SKM-1 treated with dmso at 0.1 percent for 144 hours (cell line): ENCODE results near the gene SCAF4.
"Not testable (repeated sequence)": the region's sequence is repeated elsewhere in the genome, so short reads cannot be mapped to it uniquely, and the experiment has no call there.

Experiments
- DNase-seq: peaks from one replicate; lab custom pipeline; 2025; ENCODE audit not compliant: unreplicated experiment; lab: John Stamatoyannopoulos, UW

SCAF4 gene

DNA sequence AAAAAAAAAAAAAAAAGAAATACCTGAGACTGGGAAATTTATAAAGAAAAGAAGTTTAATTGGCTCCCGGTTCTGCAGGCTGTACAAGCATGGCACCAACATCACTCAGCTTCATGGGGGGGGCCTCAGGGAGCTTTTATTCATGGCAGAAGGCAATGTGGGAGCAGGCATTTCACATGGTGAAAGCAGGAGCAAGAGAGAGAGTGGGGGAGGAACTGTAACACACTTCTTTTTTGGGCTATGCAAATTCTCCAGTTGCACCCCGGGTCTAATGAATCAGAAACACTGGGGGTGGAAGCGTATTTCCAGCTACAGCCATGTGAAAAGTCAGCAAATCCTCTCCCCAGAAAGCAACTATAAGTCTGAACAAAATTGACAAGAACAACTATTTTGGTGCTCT is 84.3 kb downstream of the SCAF4 start:
- DNase-seq, result no peak

DNA sequence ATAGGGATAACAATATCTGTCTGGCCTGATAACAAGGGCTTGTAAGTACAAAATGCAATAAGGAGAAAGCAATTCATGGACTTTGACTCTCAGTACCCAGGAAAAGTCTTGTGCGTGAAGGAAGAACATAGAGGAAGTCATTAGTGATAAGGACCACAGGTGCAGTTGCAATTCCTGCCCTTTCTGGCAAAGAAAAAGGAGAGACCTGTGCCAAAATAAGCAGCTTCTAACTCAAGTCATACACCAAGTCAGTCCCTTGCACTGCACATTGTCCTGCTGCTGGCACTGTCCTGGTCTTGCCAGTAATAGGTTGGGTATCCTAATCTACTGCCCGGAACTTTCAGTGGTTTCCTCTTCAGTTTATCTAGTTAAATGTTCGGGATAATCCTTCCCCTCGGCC is 87.3 kb downstream of the SCAF4 start:
- DNase-seq, result no peak

- no peak for DNase-seq
Measured at GRCh38 chr21:31641416-31641922, 90.4 kb downstream of the SCAF4 start.

DNA sequence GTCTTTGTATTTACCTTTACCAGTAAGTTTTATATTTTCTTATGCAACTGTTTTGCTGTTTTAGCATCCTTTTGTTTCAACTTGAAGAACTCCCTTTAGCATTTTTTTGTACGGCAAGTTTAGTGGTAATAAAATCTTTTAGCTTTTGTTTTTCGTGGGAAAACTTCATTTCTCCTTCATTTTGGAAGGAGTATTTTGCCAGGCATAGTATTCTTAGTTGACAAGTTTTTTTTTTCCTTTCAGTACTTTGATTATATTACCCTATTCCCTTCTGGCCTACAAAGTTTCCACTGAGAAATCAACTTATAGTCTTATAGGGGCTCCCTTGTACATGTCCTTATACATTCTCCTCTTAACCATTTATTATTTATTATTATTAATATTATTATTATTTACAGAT is 95.0 kb downstream of the SCAF4 start:
- DNase-seq, result no peak

DNA sequence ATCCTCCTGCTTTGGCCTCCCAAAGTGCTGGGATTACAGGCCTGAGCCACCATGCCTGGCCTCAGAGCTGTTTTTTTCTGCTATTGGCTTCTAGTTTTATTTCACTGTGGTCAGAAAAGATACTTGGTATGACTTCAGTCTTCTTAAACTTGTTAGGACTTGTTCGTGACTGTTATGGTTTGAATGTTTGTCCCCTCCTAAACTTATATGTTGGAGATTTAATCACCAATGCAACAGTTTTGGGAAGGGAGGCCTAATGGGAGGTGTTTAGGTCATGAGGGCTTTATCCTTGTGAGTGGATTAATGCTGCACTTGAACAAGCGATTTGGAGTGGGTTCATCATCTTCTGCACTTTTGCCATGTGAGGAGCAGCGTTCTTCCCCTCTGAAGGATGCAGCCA is 96.9 kb downstream of the SCAF4 start:
- DNase-seq, result no peak

DNA sequence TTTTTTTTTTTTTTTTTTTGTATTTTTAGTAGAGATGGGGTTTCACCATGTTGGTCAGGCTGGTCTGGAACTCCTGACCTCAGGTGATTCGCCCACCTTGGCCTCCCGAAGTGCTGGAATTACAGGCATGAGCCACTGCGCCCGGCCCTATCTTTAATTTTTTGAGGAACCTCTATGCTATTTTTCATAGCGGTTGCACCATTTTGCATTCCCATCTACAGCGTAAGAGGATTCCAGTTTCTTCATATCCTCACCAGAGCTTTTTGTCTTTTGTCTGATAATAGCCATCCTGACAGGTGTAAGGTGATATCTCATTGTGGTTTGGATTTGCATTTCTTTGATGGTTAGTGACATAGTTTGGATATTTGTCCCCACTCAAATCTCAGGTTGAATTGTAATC is 100.0 kb downstream of the SCAF4 start:
- DNase-seq, result not testable (repeated sequence)

- DNase-seq, result no peak
Measured at GRCh38 chr21:31629972-31630711, 101.8 kb downstream of the SCAF4 start.

GRCh38 chr21:31624961-31625491 is 106.9 kb downstream of the SCAF4 start:
- DNase-seq, result no peak

- DNase-seq, result no peak
Measured at GRCh38 chr21:31624181-31624580, 107.7 kb downstream of the SCAF4 start.

GRCh38 chr21:31623664-31624063 is 108.3 kb downstream of the SCAF4 start:
- no peak for DNase-seq

GRCh38 chr21:31622397-31622796 is 109.5 kb downstream of the SCAF4 start:
- DNase-seq, result no peak
